HG03432 (cell line): ENCODE measurements around the gene CAMK1D.

Source experiments
- ATAC-seq: cut with Tn5 transposase; IDR thresholded peaks from one replicate; pipeline ENCODE4 v1.9.1; 2021; ENCODE audit warnings: mild to moderate bottlenecking, moderate library complexity; ENCODE audit not compliant: unreplicated experiment

Gene CAMK1D

GRCh38 chr10:12684784-12685183 lies 335.4 kb downstream of the CAMK1D start:
- no peak for ATAC-seq

- ATAC-seq: no peak
Measured at GRCh38 chr10:12685261-12686058, 336.1 kb downstream of the CAMK1D start.

DNA sequence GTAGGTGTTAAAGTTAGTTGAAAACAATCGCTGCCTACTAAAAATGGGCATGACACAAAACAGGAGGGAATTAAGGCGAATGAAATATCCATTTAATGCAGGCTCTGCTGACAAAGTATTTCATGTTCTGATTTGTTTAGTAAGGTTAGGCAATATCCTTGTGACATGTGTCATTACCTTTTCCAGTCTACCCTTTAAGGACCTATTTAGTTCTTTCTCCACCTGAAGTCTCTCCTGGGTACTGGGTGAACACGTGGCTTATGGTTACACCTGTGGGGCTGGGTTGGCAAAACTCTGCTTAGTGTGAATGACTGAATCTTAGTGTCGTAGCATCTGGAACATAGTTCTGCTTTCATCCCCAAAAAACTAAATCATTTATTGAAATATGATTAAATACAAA lies 338.6 kb downstream of the CAMK1D start:
- no peak for ATAC-seq

DNA sequence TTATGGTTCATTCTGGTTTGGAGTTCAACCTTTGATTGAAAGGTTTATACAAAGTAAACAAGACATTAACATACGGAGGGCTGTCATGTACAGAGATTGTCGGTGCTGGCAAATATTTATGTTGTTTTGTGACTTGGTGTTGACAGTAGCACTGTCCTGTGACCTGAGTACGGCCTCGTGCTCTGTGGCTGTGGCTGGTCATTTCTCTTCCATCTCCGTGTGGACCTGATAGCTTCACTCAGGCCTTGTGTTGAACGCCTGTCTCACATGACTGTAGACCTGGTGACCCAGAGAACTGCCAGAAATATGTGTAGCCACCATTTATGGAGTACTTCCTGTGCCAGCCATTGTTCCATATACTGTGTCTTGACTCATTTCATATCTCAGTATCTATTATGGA lies 340.5 kb downstream of the CAMK1D start:
- no peak for ATAC-seq

DNA sequence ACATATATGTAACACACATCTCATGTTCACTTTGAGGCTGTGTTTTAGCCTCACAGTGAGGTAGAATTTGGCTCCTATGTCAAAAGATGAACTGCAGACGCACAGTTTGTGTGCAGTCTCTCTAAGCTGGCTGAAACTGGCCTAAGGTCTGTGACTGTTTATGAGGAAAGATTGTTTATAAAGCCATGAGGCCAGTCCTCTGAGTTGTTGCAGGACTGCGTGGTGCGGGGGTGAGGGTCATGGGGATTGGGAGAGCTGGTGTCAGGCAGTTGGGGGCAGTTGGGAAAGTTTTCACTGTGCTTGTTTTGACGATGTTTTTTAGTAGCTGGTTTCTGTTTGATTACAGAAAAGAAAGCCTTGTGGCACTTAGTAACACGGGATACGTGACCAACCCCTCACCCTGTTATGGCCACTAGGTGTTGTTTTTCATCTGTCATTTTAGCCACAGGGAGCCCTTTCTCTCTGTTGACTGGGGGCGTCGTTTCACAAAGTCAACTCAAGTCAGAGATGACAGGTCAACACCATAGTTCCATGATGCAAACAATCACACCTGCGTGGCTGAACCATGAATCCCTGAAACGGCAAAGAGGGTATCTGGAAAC lies 341.3 kb downstream of the CAMK1D start:
- no peak for ATAC-seq

DNA sequence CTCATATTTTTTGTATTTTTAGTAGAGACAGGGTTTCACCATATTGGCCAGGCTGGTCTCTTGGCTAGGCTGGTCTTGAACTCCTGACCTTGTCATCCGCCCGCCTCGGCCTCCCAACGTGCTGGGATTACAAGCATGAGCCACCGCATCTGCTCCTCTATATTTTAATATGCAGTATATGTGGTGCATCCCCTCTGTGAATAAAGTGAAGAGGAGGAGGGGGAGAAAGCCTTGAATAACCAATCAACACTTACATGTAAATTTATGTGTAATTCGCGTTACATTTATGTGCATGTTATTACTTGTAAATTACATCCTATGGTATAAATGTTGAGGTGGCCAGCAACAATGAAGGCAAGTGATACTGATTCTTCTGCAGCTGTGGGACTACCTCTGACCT lies 342.2 kb downstream of the CAMK1D start:
- no peak for ATAC-seq

DNA sequence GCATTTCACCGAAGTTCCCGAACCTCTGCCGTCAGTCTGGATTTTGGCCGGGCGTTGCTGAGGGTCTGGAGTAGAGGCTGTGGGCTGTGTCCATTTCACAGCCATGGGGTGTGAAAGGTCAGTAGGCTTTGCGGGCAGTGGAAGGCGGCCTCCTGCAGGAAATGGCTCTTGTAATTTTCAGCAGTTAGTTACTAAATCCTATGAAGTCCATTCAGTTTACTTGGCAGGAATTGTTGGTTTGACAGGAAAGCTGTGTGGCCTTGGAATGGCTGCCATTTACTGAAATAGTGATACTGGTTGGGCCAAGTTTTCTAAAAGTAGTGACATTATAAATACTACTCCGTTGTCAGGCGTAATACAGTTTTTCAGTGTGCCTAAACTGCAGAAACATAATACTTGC lies 348.4 kb downstream of the CAMK1D start:
- ATAC-seq: no peak

GRCh38 chr10:12699258-12699700 lies 349.9 kb downstream of the CAMK1D start:
- no peak for ATAC-seq

GRCh38 chr10:12699781-12700556 lies 350.6 kb downstream of the CAMK1D start:
- ATAC-seq: no peak

GRCh38 chr10:12700557-12700874 lies 351.2 kb downstream of the CAMK1D start:
- ATAC-seq: no peak

DNA sequence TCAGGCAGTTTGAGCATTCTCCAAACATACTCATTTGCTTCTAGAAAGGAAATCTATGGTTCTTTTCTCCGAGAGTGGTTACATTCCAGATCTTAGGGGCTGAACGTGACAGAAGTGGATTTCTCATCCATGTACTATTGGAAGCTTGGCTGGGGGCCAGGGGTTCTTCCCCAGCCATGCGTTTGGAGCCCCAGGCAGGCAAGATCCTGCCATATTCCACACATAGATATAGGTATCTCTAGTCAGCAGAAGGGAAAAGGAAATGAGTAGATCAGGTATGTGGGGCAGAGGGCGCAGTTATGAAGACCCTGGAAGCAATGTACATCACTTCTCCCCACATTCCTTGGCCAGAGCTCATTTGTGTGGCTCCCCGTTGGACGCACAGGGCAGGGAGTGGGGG lies 352.3 kb downstream of the CAMK1D start:
- no peak for ATAC-seq

DNA sequence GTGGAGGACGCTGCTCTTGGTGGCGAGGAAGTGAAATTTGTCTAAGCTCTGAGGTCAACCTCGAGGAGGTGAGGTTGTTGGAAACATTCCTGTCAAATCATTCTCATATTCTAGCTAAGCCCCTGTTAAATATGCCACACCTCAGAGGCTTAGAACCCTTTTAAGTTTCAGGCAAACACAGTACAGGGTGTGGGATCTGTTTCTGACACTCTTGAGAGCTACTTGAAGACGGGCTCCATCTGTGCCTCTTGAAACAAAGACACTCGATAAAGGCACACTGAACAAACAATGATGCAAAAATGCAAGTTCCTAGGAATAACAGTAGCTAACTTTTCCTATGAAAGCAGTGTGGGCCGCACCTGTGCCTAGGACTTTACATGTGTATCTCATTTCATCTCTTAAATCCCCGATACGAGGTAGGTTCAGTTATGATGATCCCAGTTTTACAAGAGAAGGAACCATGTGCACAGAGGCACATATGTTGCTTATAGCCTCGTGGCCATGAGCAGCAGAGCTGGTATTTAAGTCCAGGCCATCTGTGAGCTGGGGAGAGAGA lies 352.9 kb downstream of the CAMK1D start:
- ATAC-seq: no peak

DNA sequence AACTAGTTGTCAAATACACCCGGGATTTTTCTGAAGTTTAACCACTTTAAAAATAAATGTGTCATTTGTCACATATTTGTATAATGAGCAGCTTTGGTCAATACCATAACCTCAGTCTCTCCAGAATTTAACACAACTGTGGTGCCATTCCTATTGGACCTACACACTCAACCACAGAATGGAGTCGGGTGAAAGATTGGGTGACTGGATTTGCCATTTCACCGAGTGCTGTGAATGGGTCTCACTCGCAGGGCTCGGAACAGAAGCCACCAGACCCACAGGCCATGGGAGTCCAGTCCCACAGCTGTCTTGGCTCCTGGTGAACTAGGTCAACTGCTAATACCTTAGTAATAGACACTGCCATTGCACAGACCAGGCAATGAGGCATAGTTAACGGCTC lies 353.8 kb downstream of the CAMK1D start:
- no peak for ATAC-seq

DNA sequence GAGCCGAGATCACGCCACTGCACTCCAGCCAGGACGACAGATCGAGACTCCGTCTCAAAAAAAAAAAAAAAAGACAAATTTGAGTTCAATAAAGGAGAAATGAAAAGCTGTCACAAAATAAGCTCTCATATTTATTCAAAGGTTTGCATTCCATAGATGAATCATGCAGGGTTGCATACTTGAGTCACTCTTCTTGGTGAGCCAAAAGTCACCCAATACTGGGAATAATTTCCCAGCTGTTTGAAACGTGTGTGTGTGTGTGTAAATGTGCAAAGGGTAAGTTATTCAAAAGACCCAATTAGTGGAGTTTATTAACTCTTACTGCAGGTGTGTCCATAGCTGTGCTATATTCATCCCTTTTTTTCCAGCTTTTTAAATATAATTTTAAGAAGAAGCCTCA lies 354.5 kb downstream of the CAMK1D start:
- no peak for ATAC-seq

- ATAC-seq: no peak
Measured at GRCh38 chr10:12704488-12704887, 355.1 kb downstream of the CAMK1D start.

DNA sequence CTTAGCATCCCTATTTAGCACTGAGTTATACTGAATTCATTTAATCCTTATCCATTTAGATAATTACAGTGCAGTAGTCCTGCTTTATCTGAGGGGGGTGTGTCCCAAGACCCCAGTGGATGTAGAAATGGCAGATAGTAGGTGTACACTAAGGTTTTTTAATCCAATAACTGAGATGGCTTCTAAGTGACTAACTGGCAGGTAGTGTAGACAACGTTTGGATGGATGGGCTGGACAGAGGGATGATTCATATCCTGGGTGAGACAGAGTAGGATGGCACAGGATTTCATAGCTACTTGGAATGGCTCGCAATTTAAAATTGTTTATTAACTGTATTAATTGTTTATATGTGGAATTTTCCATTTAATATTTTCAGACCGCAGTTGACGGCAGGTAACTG lies 356.6 kb downstream of the CAMK1D start:
- no peak for ATAC-seq

DNA sequence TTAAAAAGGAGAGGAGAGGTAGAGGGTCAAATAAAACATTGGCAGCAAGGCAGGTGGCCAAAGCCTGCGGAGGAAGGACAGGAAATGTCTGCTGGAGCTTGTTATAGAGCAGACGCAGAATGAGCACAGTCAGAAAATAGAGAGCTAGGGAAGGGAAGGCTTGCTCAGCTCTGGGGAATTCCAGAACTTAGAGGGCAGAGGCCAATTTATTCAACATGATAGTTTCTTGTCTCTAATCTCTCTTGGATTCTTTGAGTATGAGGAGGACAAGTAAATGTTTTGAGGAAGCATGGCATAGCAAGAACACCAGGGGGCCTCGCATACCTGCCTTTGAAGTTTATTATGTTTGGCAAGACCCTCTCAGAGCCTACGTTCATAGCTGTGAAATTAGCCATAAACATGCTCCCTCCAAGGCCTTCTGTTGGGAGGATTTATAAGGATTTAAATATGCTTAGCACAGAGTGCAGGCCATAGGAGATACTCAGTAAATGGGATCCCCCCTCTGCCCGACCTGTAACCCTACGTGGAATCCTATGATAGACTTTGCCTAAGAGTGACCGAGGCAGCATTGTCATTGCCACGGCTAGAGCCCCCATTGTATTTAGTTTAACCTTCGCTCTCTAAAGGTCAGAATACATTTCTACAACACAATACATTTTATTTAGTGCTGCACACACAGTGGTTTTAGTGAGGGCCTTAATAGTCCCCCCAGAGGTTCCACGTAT lies 358.3 kb downstream of the CAMK1D start:
- ATAC-seq: no peak

GRCh38 chr10:12709000-12709401 lies 359.7 kb downstream of the CAMK1D start:
- ATAC-seq: no peak

DNA sequence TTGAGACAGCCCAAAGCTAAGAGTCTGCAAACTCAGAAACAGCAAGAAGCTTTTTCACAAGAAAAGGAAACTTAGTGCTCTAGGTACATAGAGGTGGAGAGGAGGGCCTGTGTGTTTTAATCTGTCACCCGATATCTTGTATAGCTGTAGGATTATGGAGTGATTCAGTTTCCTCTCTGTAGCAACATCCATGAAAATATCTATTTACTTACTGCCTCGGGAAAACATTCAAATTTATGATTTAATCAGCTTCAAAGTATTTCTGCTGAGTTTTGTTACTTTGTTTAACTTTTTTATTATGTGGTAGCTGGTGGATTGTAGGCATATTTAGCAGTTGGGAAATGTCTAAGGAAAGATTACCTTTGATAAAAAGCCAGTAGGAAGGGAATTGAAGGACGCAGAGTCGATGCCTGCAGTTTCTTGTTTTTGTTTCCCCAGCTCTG lies 360.2 kb downstream of the CAMK1D start:
- no peak for ATAC-seq

GRCh38 chr10:12710157-12710556 lies 360.8 kb downstream of the CAMK1D start:
- no peak for ATAC-seq
